NB4 (cell line): ENCODE measurements around the gene PRKCE.
"Not testable (repeated sequence)": the region's sequence is repeated elsewhere in the genome, so short reads cannot be mapped to it uniquely, and the experiment has no call there.

Source experiments
- DNase-seq: peaks from one replicate; pipeline ENCODE4 v3.0.0; 2010; ENCODE audit warnings: low read depth
- H3K4me3 ChIP-seq: one replicate; pipeline ENCODE4 v1.5.1; 2011; ENCODE audit warnings: mild to moderate bottlenecking, low read depth, low read length, moderate library complexity
- MYC ChIP-seq: IDR thresholded peaks from 2 replicates; pipeline ENCODE4 v1.6.1; 2011; ENCODE audit warnings: low read depth, low read length
- POLR2A ChIP-seq: IDR thresholded peaks from 2 replicates; pipeline ENCODE4 v1.6.1; 2011; ENCODE audit warnings: mild to moderate bottlenecking; ENCODE audit not compliant: insufficient read length; ENCODE audit errors: extremely low read depth
- TF ChIP-seq, protein P1 (sequence below): IDR thresholded peaks from one replicate; pipeline ENCODE4 v1.5.1; 2012; ENCODE audit warnings: low read depth, low read length
- TF ChIP-seq, protein P2 (sequence below): IDR thresholded peaks from 2 replicates; pipeline ENCODE4 v1.6.1; 2011; ENCODE audit warnings: low read depth, low read length

PRKCE gene

DNA sequence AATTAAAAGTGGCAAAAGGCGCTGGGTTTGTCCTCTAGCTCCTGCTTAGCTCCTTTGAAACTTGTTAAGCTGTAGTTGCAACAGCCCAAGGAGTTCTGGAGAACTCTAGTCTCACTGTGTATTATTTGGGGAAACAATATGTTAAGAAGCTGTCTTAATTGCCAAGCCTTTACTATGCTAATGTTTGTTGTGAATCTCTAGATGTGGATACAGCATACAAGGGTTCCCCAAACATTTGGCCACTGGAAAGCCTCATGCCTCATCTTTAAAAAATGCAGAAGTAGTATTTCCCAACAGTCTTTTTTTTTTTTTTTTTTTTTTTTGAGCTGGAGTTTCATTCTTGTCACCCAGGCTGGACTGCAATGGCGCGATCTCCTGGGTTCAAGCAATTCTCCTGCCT, 236.7 kb downstream of the PRKCE start:
- TF ChIP-seq, protein P1, sequence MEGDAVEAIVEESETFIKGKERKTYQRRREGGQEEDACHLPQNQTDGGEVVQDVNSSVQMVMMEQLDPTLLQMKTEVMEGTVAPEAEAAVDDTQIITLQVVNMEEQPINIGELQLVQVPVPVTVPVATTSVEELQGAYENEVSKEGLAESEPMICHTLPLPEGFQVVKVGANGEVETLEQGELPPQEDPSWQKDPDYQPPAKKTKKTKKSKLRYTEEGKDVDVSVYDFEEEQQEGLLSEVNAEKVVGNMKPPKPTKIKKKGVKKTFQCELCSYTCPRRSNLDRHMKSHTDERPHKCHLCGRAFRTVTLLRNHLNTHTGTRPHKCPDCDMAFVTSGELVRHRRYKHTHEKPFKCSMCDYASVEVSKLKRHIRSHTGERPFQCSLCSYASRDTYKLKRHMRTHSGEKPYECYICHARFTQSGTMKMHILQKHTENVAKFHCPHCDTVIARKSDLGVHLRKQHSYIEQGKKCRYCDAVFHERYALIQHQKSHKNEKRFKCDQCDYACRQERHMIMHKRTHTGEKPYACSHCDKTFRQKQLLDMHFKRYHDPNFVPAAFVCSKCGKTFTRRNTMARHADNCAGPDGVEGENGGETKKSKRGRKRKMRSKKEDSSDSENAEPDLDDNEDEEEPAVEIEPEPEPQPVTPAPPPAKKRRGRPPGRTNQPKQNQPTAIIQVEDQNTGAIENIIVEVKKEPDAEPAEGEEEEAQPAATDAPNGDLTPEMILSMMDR = no peak
- TF ChIP-seq MYC (no peak), POLR2A (no peak)
- TF ChIP-seq, protein P2, sequence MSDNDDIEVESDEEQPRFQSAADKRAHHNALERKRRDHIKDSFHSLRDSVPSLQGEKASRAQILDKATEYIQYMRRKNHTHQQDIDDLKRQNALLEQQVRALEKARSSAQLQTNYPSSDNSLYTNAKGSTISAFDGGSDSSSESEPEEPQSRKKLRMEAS = no peak
- DNase-seq = peak; percentile 70
- no peak overlapping the region for H3K4me3 ChIP-seq

DNA sequence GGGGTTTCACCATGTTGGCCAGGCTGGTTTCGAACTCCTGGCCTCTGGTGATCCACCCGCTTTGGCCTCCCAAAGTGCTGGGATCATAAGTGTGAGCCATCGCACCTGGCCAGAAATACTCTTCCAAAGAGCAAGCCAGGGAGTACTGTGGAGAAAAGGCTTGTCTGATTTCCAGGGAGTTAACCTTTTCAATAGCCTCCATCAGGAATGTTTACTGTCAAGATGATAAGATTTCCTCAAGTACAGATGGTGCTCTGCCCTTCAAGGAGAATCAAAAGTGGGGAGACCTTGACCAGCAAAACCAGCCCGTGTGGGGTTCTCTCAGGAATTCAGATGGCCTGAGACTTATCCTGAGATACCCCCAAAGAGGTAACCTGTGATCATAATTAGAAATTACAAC, 237.2 kb downstream of the PRKCE start:
- TF ChIP-seq MYC (no peak), POLR2A (no peak)
- TF ChIP-seq, protein P2 = no peak
- TF ChIP-seq, protein P1 = no peak
- no peak overlapping the region for H3K4me3 ChIP-seq
- DNase-seq = no peak

DNA sequence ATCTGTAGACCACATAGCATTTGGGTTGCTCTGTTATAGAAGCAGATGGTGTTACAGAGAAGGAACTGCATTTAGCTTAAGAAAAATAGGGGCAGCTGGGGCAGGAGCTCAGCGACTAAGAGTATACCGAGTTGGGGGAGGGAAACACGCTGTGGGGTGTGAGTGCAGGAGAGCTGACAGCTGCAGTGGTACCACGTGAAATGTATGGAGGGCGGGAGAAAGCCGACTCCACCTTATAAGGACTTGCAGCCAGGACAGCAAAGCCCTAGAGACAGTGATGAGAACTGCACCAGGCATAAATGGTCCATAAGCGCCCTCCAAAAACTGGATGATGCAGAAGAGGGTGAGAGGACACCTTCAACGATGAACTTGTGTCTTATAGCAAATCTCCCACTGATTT, 237.6 kb downstream of the PRKCE start:
- DNase-seq = peak; percentile 38
- TF ChIP-seq, protein P1 = peak; percentile 9
- TF ChIP-seq, protein P2 = no peak
- H3K4me3 ChIP-seq = no peak overlapping the region

DNA sequence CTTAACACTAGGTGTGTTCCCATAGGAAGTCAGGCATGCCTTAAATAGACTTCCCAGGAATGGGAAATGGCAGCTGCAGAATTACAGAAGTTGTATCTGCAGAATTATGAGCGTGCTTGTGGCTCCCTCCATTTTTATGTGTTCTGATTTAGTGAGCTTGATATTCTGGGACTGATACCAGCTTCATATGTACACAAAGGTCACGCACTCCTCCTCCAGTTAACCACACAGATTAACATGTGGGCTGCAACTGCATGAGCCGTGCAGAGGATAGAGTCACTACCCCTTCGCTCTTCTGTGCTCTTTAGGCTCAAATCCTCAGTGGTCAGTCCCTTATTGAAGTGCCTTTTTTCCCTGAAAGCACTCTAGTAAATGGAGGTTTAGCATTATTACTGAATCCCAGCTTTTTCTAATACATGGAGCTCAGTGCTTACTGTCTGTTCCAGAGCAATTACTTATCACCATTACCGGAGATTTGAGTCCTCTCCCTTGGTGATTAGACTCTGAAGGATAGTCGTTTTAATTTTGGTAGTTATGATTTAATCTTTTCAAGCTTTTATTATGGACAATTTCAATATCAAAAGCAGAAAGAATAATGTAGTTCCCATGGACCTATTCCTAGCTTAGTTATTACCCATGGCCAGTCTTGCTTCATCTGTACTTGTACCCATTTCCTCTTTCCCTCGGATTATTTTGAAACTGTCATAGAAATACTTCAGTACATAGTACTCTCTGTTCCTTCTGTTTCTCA, 238.3 kb downstream of the PRKCE start:
- TF ChIP-seq, protein P1 = no peak
- TF ChIP-seq, protein P2 = no peak
- TF ChIP-seq MYC (no peak), POLR2A (no peak)
- H3K4me3 ChIP-seq = no peak overlapping the region
- DNase-seq = peak; percentile 47

DNA sequence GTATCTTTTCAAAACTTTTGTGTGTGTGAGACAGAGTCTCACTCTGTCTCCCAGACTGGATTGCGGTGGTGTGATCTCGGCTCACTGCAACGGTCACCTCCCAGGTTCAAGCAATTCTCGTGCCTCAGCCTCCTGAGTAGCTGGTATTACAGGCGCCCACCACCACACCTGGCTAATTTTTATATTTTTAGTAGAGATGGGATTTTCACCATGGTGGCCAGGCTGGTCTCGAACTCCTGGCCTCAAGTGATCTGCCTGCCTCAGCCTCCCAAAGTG, 238.8 kb downstream of the PRKCE start:
- not testable (repeated sequence) for H3K4me3 ChIP-seq

DNA sequence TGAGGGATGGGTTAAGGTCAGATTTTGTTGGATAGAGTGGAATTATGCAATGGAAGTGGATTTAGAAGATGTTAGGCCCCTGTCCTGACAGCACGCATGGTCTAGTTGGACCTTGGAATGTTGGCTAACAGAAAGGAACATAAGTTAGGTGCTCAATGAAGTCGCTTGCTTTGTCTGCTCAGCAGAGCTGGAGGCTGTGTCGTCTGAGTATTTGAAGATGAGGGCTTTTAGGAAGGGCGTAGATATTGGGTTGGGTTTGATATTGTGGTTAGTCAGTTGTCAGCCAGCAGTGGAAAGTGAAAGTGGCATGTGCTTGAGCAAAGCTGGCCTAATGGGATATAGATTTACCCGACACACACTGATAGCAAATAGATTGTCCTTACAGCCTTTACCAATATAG, 239.3 kb downstream of the PRKCE start:
- DNase-seq = peak; percentile 47
- no peak overlapping the region for H3K4me3 ChIP-seq
- TF ChIP-seq, protein P2 = no peak
- TF ChIP-seq POLR2A (no peak), MYC (no peak)
- TF ChIP-seq, protein P1 = no peak

More for the DNA sequence above, 238.8 kb downstream of the PRKCE start:
- not testable (repeated sequence) for DNase-seq
